BE2C (cell line): Measurements from ENCODE around the gene SEPTIN1.
"Not testable (repeated sequence)": the region's sequence is repeated elsewhere in the genome, so short reads cannot be mapped to it uniquely, and the experiment has no call there.

Source experiments
- DNase-seq: peaks from one replicate; pipeline ENCODE4 v3.0.0-alpha.2; 2020
- H3K27me3 ChIP-seq: fragments of 250-450 bp; sonication (Bioruptor Pico); 2 replicates; pipeline ENCODE4 v1.5.1; 2020; ENCODE audit warnings: mild to moderate bottlenecking
- H3K36me3 ChIP-seq: fragments of 250-450 bp; sonication (Bioruptor Pico); 2 replicates; pipeline ENCODE4 v1.5.1; 2020; ENCODE audit warnings: mild to moderate bottlenecking
- H3K4me1 ChIP-seq: fragments of 250-450 bp; sonication (Bioruptor Pico); 2 replicates; pipeline ENCODE4 v1.5.1; 2020
- H3K4me3 ChIP-seq: 2 replicates; pipeline ENCODE4 v1.5.1; 2011; ENCODE audit warnings: low read depth, low read length
- H3K9me3 ChIP-seq: fragments of 250-450 bp; sonication (Bioruptor Pico); 2 replicates; pipeline ENCODE4 v1.5.1; 2020
- TF ChIP-seq, protein P1 (sequence below): IDR thresholded peaks from 2 replicates; pipeline ENCODE4 v1.5.1; 2012; ENCODE audit warnings: mild to moderate bottlenecking, low read depth, low read length

SEPTIN1 gene

DNA sequence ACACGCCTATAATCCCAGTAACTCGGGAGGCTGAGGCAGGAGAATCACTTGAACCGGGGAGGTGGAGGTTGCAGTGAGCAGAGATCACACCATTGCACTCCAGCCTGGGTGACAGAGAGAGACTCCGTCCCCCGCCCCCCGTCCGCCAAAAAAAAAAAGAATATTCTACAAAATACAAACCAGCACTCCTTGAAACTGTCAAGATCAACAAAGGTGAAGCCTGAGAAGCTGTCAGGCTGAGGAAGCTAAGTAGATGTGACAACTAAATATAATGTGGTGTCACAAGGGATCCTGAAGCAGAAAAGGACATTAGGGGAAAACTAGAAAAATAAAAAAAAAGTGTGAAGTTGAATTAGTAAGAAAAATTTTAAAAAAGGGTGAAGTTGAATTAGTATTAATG, 33.4 kb downstream of the SEPTIN1 start:
- Histone ChIP-seq H3K27me3 (no peaks in the 10 kb centered on the region), H3K4me3 (no peak overlapping the region), H3K9me3 (no peaks in the 10 kb centered on the region), H3K4me1 (no peaks in the 10 kb centered on the region), H3K36me3 (peaks cover 35% of the 10 kb centered on the region)
- TF ChIP-seq, protein P1, sequence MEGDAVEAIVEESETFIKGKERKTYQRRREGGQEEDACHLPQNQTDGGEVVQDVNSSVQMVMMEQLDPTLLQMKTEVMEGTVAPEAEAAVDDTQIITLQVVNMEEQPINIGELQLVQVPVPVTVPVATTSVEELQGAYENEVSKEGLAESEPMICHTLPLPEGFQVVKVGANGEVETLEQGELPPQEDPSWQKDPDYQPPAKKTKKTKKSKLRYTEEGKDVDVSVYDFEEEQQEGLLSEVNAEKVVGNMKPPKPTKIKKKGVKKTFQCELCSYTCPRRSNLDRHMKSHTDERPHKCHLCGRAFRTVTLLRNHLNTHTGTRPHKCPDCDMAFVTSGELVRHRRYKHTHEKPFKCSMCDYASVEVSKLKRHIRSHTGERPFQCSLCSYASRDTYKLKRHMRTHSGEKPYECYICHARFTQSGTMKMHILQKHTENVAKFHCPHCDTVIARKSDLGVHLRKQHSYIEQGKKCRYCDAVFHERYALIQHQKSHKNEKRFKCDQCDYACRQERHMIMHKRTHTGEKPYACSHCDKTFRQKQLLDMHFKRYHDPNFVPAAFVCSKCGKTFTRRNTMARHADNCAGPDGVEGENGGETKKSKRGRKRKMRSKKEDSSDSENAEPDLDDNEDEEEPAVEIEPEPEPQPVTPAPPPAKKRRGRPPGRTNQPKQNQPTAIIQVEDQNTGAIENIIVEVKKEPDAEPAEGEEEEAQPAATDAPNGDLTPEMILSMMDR = no peak
- no peak for DNase-seq

DNA sequence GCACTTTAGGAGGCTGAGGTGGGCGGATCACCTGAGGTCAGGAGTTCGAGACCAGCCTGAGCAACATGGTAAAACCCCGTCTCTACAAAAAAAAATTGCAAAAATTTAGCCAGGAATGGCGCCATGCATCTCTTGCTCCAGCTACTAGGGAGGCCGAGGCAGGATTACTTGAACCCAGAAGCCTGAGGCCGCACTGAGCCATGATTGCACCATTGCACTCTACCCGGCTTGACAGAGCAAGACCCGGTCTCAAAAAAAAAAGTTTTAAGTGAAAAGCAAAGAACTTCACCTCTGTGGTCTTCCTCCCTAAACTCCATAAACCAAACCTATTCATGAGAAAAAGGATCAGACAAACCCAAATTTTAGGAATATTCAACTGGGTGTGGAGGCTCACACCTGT, 34.2 kb downstream of the SEPTIN1 start:
- no peak overlapping the region for H3K4me3 ChIP-seq
- no peak for DNase-seq
- no peaks in the 10 kb centered on the region for H3K9me3 ChIP-seq
- H3K27me3 ChIP-seq = no peaks in the 10 kb centered on the region
- H3K36me3 ChIP-seq = peaks cover 27% of the 10 kb centered on the region
- no peaks in the 10 kb centered on the region for H3K4me1 ChIP-seq
- TF ChIP-seq, protein P1 = no peak

DNA sequence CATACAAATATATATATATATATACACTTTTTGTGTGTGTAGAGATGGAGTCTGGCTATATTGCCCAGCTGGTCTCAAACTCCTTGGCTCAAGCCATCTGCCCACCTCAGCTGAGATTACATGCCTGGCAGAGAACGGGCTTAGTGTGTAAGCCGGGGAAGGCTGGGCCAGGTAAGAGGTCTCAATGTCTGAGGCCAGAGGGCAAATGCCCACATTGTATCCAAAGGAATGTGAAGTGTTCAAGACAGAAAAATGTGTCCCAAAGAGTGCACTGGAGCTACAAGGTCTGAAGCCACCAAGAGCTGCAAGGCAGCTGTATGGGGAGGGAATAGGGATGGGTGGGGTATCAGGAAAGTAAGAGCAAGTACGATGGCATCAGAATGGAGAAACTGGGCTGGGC, 36.1 kb downstream of the SEPTIN1 start:
- H3K9me3 ChIP-seq = no peaks in the 10 kb centered on the region
- no peaks in the 10 kb centered on the region for H3K4me1 ChIP-seq
- TF ChIP-seq, protein P1 = no peak
- DNase-seq = no peak
- H3K36me3 ChIP-seq = peaks cover 11% of the 10 kb centered on the region
- H3K27me3 ChIP-seq = no peaks in the 10 kb centered on the region
- H3K4me3 ChIP-seq = no peak overlapping the region

DNA sequence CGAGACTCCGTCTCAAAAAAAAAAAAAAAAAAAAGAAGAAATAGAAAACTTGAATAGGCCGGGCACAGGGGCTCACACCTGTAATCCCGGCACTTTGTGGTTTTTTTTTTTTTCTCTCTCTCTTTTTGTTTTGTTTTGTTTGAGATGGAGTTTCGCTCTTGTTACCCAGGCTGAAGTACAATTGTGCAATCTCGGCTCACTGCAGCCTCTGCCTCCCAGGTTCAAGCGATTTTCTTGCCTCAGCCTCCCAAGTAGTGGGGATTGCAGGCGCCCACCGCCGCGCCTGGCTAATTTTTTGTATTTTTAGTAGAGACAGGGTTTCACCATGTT, 38.9 kb downstream of the SEPTIN1 start:
- H3K36me3 ChIP-seq, DNase-seq, H3K4me1 ChIP-seq, H3K27me3 ChIP-seq, H3K4me3 ChIP-seq, H3K9me3 ChIP-seq: not testable (repeated sequence)

DNA sequence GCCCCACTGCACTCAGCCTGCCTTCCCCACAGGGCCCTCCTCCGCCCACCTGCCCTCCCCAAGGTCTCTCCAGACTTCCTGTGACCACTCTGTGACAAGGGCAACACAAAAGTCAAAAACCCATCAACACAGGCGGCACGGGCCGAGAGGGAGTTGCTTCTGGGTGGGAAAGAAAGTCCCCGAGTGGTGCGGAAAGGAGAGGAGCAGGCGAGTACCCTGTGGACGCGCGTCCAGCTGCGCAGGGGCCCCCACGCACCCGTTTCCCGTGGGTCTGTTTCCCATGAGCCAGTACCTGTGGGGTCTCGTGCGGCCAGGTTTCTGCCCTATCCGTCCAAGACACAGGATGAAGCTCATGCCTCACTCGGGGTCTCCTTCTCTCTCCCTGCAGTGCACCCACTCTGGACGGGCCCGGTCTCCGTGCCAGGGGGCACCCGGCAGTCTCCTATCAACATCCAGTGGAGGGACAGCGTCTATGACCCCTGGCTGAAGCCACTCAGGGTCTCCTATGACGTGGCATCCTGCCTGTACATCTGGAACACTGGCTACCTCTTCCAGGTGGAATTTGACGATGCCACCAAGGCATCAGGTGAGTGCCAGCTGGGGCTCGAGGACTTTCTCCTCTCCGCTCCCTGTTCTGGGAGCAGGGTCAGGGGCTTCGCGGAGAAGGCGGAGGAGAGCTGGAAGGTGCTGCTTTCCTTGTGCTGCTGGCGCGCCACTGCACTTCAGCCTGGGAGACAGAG, 39.4 kb downstream of the SEPTIN1 start:
- H3K4me3 ChIP-seq = no peak overlapping the region
- H3K9me3 ChIP-seq = no peaks in the 10 kb centered on the region
- no peaks in the 10 kb centered on the region for H3K27me3 ChIP-seq
- H3K36me3 ChIP-seq = no peaks in the 10 kb centered on the region
- TF ChIP-seq, protein P1 = no peak
- no peaks in the 10 kb centered on the region for H3K4me1 ChIP-seq
- DNase-seq = no peak

DNA sequence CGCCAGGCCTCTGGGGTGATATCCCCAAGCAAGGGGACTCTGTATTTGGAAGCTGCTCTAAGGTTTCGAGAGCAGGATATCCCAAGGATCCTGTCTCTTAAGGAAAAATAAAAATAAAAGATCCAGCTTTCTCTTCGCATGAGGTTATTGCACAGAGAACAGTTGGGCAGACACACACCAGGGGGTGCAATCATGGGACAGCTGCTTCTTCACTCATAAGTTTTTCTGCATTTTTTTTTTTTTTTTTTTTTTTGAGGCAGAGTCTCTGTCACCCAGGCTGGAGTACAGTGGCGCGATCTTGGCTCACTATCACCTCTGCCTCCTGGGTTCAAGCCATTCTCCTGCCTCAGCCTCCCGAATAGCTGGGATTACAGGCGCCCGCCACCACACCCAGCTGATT, 40.4 kb downstream of the SEPTIN1 start:
- not testable (repeated sequence) for DNase-seq, H3K9me3 ChIP-seq, H3K4me3 ChIP-seq, H3K4me1 ChIP-seq, H3K27me3 ChIP-seq, H3K36me3 ChIP-seq

DNA sequence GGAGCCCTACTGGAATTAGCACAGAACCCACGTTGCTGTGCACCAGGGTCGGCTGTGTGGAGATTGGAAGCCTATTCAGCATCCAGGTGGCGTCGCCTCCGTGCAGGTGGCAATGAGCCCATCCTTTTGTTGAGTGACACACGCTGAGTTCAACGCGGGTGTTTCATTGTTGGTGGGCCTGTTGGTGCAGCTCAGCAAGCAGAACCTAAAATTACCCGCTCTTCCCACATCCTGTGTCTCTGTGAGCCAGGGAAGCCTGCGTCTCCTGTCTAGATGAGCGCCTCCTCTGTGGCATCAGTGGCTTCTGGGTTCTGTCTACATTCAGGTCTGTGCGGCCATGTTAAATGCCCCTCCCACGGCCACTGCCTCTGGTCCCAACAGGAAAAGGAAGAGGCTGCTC, 41.7 kb downstream of the SEPTIN1 start:
- TF ChIP-seq, protein P1 = no peak
- Histone ChIP-seq H3K9me3 (no peaks in the 10 kb centered on the region), H3K4me1 (no peaks in the 10 kb centered on the region), H3K27me3 (no peaks in the 10 kb centered on the region), H3K36me3 (no peaks in the 10 kb centered on the region), H3K4me3 (no peak overlapping the region)
- DNase-seq = no peak

DNA sequence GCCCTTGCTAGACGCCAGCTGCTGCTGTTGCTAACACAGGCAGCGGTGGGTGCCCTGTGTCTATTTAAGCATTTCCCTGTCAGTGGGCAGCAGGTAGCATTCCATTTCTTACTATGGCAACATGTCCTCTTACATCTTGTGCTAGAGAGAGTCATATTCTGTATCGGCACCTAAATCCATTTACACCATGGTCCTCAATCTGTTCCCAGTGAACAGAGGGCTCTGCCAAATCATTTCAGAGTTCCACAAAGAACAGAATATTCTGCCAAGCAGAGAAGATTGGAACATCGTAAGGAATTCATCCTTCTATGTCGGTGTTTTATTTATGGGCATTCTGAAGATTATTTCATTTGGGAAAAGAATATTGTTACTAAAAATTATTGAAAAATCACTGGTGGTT, 43.6 kb downstream of the SEPTIN1 start:
- not testable (repeated sequence) for H3K9me3 ChIP-seq, H3K4me3 ChIP-seq, H3K36me3 ChIP-seq, H3K4me1 ChIP-seq, H3K27me3 ChIP-seq, DNase-seq

DNA sequence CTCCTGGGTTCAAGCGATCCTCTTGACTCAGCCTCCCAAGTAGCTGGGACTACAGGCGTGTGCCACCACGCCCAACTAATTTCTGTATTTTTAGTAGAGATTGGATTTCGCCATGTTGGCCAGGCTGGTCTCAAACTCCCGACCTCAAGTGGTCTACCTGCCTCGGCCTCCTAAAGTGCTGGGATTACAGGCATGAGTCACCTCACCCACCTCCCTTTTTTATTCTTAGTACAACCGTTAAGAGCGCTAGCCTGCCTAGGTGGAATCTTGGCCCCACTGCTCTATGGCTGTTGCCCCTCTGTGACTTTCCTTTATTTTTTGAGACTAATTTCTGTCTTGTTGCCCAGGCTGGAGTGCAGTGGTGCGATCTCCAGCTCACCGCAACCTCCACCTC, 44.4 kb downstream of the SEPTIN1 start:
- not testable (repeated sequence) for H3K9me3 ChIP-seq, H3K36me3 ChIP-seq, DNase-seq, H3K27me3 ChIP-seq, H3K4me3 ChIP-seq, H3K4me1 ChIP-seq
